Heart left ventricle (tissue), 13 donors: Measurements from ENCODE around the gene EFHC1.

Source experiments
- POLR2A ChIP-seq, 2 donors: fragments of 450-650 bp; IDR thresholded peaks; one replicate each; pipeline ENCODE4 v1.6.1; 2017; ENCODE audit warnings: antibody characterized with exemption in 2 of 2, mild to moderate bottlenecking in 2 of 2, moderate library complexity in 2 of 2
- TF ChIP-seq, protein P1 (sequence below), 12 donors: fragments of 200-600 bp; sonication (generic) in 4 of 12; IDR thresholded peaks; one replicate each; pipeline versions ENCODE4 v1.5.0 to v1.8.0; 2018 to 2022; ENCODE audit warnings: antibody characterized with exemption in 12 of 12, mild to moderate bottlenecking in 5 of 12
- donor health status: ischemic (EF 13 %, LVEDD 7.1; RV severe dilation, severe dysfunction).
- donor health status: DM: no; HTN: yes; CAD: no.
- donor health status: DM: no; HTN: no; CAD: no.
- donor health status: ischemic (EF 25% LVEDD 6.9; RV normal size, moderate dysfunction).
- donor health status: ischemic (EF 25% LVEDD 5.7; RV mildly dilated, moderate dysfunction).
- donor health status: ischemic (EF 35%, LVEDD 5.7; RV mildly dilated, moderate dysfunction).
- donor health status: nonischemic (EF 11% LVEDD 7.7; RV severe dilation, severe dysfunction).
- donor health status: DM: yes; HTN: yes; CAD: no.
- donor health status: PGD.
- donor health status: ischemic (EF 29% LVEDD 5.4; RV normal size, mild dysfunction).
- donor health status: nonischemic (EF 23%, LVEDD 6.1; RV moderate dilation, normal function).

GRCh38 chr6:52532457-52532856, 112.3 kb downstream of the EFHC1 start:
- TF ChIP-seq POLR2A (IDR thresholded peaks at IDR 0.05): no peak
- TF ChIP-seq, protein P1, sequence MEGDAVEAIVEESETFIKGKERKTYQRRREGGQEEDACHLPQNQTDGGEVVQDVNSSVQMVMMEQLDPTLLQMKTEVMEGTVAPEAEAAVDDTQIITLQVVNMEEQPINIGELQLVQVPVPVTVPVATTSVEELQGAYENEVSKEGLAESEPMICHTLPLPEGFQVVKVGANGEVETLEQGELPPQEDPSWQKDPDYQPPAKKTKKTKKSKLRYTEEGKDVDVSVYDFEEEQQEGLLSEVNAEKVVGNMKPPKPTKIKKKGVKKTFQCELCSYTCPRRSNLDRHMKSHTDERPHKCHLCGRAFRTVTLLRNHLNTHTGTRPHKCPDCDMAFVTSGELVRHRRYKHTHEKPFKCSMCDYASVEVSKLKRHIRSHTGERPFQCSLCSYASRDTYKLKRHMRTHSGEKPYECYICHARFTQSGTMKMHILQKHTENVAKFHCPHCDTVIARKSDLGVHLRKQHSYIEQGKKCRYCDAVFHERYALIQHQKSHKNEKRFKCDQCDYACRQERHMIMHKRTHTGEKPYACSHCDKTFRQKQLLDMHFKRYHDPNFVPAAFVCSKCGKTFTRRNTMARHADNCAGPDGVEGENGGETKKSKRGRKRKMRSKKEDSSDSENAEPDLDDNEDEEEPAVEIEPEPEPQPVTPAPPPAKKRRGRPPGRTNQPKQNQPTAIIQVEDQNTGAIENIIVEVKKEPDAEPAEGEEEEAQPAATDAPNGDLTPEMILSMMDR (IDR thresholded peaks at IDR 0.05): no peak
